Rectal smooth muscle tissue (tissue), 1 donor: ENCODE results near the gene AMIGO2.

ENCODE experiments used
- H3K27ac ChIP-seq: one replicate; pipeline ENCODE4 v1.7.0; 2013; ENCODE audit warnings: low read depth, low read length, inconsistent platforms
- H3K27me3 ChIP-seq: one replicate; pipeline ENCODE4 v1.7.0; 2013; ENCODE audit warnings: low read length; ENCODE audit not compliant: control insufficient read depth, insufficient read depth
- H3K36me3 ChIP-seq: one replicate; pipeline ENCODE4 v1.7.0; 2013; ENCODE audit warnings: low read length; ENCODE audit not compliant: control insufficient read depth, insufficient read depth
- H3K4me1 ChIP-seq: one replicate; pipeline ENCODE4 v1.7.0; 2013; ENCODE audit warnings: low read length; ENCODE audit not compliant: control insufficient read depth, insufficient read depth
- H3K4me3 ChIP-seq: one replicate; pipeline ENCODE4 v1.7.0; 2013; ENCODE audit warnings: low read length
- H3K9ac ChIP-seq: one replicate; pipeline ENCODE4 v1.7.0; 2013; ENCODE audit warnings: low read length

AMIGO2 gene

GRCh38 chr12:47078733-47079467, 859 bp downstream of the AMIGO2 start:
- Histone ChIP-seq H3K4me1 (peaks cover 19% of the 10 kb centered on the region), H3K27ac (peak overlapping the region; percentile 97), H3K4me3 (peak overlapping the region; percentile 89), H3K9ac (peak overlapping the region; percentile 85), H3K36me3 (no peaks in the 10 kb centered on the region), H3K27me3 (no peaks in the 10 kb centered on the region)

GRCh38 chr12:47078086-47078395, 1.7 kb downstream of the AMIGO2 start:
- no peaks in the 10 kb centered on the region for H3K36me3 ChIP-seq
- peak overlapping the region; percentile 89 for H3K4me3 ChIP-seq
- H3K9ac ChIP-seq, result no peak overlapping the region
- H3K27me3 ChIP-seq, result no peaks in the 10 kb centered on the region
- peak overlapping the region; percentile 97 for H3K27ac ChIP-seq
- H3K4me1 ChIP-seq, result peaks cover 17% of the 10 kb centered on the region

- Histone ChIP-seq H3K4me3 (peak overlapping the region; percentile 89), H3K9ac (no peak overlapping the region), H3K4me1 (peaks cover 17% of the 10 kb centered on the region), H3K27ac (peak overlapping the region; percentile 21), H3K27me3 (no peaks in the 10 kb centered on the region), H3K36me3 (no peaks in the 10 kb centered on the region)
Measured at GRCh38 chr12:47077206-47078085, 2.3 kb downstream of the AMIGO2 start.

DNA sequence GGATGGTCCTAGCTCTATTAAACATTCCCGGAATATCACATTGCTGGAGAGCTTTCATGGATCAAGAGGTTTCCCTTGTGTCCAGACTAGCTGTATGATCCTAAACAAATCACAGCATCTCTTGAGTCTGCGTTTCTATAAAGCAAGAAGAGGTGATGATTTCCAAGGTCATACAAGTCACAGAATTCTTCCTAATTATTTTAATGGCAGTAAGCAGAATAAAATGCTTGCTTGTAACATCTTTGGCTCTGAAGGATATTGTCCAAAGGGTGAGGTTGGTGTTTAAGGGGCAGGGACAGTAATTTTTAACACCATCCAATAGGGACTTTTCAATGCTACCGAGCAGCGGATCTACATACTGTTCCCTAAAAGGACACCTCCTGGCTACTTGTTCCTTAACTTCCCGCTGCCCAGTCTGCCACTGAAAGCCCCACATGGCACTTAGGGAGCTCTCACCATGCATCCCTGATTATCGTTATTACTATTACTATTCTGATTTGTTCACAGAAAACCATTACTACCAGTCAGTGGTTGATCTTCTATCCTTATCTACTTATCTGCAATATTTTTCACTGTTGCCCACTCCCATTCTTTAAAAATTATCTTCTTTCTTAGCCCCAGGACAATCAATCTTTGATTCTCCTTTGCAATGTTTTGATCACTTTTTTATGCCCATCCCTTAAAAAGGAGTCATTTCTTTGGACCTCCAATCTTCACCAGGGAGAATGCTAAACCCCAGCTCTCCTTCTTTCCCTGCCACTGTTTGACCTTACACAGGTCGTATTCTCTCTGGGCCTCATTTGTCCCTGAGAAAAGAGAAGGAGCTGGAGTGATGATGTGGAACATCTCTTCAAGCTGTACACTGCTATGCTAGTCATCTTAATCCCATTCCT, 4.3 kb downstream of the AMIGO2 start:
- H3K4me3 ChIP-seq, result no peak overlapping the region
- no peak overlapping the region for H3K27ac ChIP-seq
- no peak overlapping the region for H3K9ac ChIP-seq
- H3K27me3 ChIP-seq, result no peaks in the 10 kb centered on the region
- peaks cover 13% of the 10 kb centered on the region for H3K4me1 ChIP-seq
- no peaks in the 10 kb centered on the region for H3K36me3 ChIP-seq

GRCh38 chr12:47074757-47075156, 5.0 kb downstream of the AMIGO2 start:
- H3K4me1 ChIP-seq, result peaks cover 13% of the 10 kb centered on the region
- H3K27me3 ChIP-seq, result no peaks in the 10 kb centered on the region
- no peak overlapping the region for H3K27ac ChIP-seq
- no peak overlapping the region for H3K4me3 ChIP-seq
- H3K9ac ChIP-seq, result no peak overlapping the region
- no peaks in the 10 kb centered on the region for H3K36me3 ChIP-seq

DNA sequence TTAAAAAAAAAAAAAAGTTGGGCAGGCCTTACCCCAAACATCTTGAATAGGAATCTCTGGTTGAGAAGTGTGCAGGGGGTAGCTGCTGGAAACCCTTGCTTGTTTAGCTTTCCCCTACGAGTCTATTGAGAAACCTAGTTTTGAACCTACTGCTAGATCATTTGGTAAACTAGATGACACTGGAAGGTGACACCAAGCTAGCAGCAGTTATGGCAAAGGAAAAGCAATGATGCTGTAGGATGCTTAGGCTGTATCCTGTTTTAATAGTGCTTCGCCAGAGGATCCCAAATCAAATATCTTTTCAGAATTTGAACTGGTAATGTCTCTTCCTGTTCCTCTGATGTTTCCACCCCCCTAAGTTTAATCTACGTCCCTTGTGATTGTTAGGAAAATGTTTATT, 5.8 kb downstream of the AMIGO2 start:
- Histone ChIP-seq H3K36me3 (no peaks in the 10 kb centered on the region), H3K9ac (no peak overlapping the region), H3K27me3 (no peaks in the 10 kb centered on the region), H3K27ac (no peak overlapping the region), H3K4me1 (peaks cover 11% of the 10 kb centered on the region), H3K4me3 (no peak overlapping the region)

GRCh38 chr12:47071241-47071852, 8.4 kb downstream of the AMIGO2 start:
- H3K36me3 ChIP-seq, result no peaks in the 10 kb centered on the region
- H3K27me3 ChIP-seq, result no peaks in the 10 kb centered on the region
- H3K4me1 ChIP-seq, result no peaks in the 10 kb centered on the region
- no peak overlapping the region for H3K9ac ChIP-seq
- no peak overlapping the region for H3K27ac ChIP-seq
- no peak overlapping the region for H3K4me3 ChIP-seq

DNA sequence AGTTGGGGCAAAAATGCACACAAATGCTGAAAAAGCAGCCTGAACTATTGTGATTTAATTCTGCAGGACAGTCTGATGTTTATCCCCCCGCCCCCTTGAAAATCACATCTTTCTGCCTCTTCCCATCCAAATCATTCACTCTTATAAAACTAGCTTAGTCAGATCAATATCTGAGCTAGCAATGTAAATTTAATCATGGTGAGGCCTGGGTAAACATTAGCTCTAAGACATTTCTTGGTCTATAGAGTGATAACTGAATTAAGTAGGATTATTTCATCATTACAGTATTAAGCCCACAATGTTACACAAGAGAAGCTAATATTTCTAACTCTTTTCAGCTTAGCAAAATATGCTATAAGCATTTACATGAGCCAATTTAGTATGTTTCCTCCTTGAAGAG, 9.4 kb downstream of the AMIGO2 start:
- H3K27ac ChIP-seq, result no peak overlapping the region
- H3K36me3 ChIP-seq, result no peaks in the 10 kb centered on the region
- H3K4me3 ChIP-seq, result no peak overlapping the region
- peaks cover 3% of the 10 kb centered on the region for H3K4me1 ChIP-seq
- H3K27me3 ChIP-seq, result no peaks in the 10 kb centered on the region
- H3K9ac ChIP-seq, result no peak overlapping the region

- H3K27me3 ChIP-seq, result no peaks in the 10 kb centered on the region
- H3K4me1 ChIP-seq, result peaks cover 3% of the 10 kb centered on the region
- no peak overlapping the region for H3K9ac ChIP-seq
- no peak overlapping the region for H3K4me3 ChIP-seq
- no peaks in the 10 kb centered on the region for H3K36me3 ChIP-seq
- H3K27ac ChIP-seq, result no peak overlapping the region
Measured at GRCh38 chr12:47068539-47068938, 11.2 kb downstream of the AMIGO2 start.

GRCh38 chr12:47067771-47068431, 11.9 kb downstream of the AMIGO2 start:
- Histone ChIP-seq H3K4me3 (no peak overlapping the region), H3K4me1 (peaks cover 3% of the 10 kb centered on the region), H3K27ac (no peak overlapping the region), H3K27me3 (no peaks in the 10 kb centered on the region), H3K36me3 (no peaks in the 10 kb centered on the region), H3K9ac (no peak overlapping the region)

DNA sequence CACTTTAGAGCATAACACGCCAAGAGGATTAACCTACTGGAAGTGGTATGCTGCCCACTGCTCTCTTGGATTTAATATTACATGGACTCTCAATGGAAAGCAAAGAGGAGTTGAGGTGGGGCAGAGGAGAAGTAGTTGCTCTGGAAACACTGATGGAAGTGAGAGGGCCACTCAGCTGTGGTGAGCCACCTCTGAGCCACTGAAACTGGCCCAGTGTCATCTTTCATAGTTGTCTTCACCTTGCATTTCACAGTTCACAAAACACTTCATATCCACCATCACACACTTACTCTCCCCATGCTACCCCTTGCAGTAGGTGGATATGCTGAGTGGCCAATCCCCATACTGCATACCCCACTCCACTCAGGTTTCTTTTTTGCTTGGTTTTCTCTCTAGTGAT, 12.6 kb downstream of the AMIGO2 start:
- peak overlapping the region; percentile 40 for H3K27ac ChIP-seq
- H3K36me3 ChIP-seq, result no peaks in the 10 kb centered on the region
- no peak overlapping the region for H3K9ac ChIP-seq
- H3K27me3 ChIP-seq, result no peaks in the 10 kb centered on the region
- H3K4me3 ChIP-seq, result no peak overlapping the region
- H3K4me1 ChIP-seq, result peaks cover 3% of the 10 kb centered on the region
